IMR-90 (cell line): ENCODE results near the gene CLTRN. TPM values are rescaled to one million over a fixed set of nuclear protein-coding genes. Genes with fewer than 3 reads are reported as not detected.

Experiments used
- ATAC-seq: fragments of 200-7000 bp; cut with Tn5 transposase; 2 replicates; pipeline ENCODE4 v1.9.1; 2020; ENCODE audit warnings: low read depth, mild to moderate bottlenecking, moderate library complexity
- BruUV-seq: library from RNA; stranded (reverse); fragments of 400-500 nt; replicated peaks from 2 replicates; lab custom pipeline; 2021; lab: Mats Ljungman, UMichigan
- CTCF ChIA-PET: fragments of 300-600 bp; formaldehyde crosslinking; extraction: SDS; loops from one replicate; lab custom pipeline; 2021; ENCODE audit warnings: antibody characterized with exemption; lab: Yijun Ruan, JAX
- POLR2A ChIA-PET: fragments of 300-600 bp; sonication (Branson Sonifier 250); formaldehyde crosslinking; loops from one replicate; lab custom pipeline; 2022; ENCODE audit warnings: antibody characterized with exemption; ENCODE audit not compliant: unreplicated experiment; lab: Charles Lee
- DNase-seq: peaks from one replicate; pipeline ENCODE4 v3.0.0; 2013
- H2AFZ ChIP-seq: replicated peaks from 2 replicates; pipeline ENCODE3; 2013; ENCODE audit warnings: low read length, mild to moderate bottlenecking; ENCODE audit not compliant: poor library complexity
- H2AK5ac ChIP-seq: 2 replicates; pipeline ENCODE4 v1.6.1; 2013; ENCODE audit warnings: low read depth, low read length, inconsistent platforms
- H2AK9ac ChIP-seq: replicated peaks from 2 replicates; pipeline ENCODE3; 2013; ENCODE audit warnings: mild to moderate bottlenecking, low read depth, low read length, moderate library complexity; ENCODE audit not compliant: poor library complexity
- H2BK120ac ChIP-seq: 2 replicates; pipeline ENCODE4 v1.6.1; 2013; ENCODE audit warnings: low read depth, low read length, inconsistent platforms
- H2BK15ac ChIP-seq: 3 replicates; pipeline ENCODE4 v1.6.1; 2013; ENCODE audit warnings: low read depth, low read length, inconsistent platforms
- H2BK20ac ChIP-seq: 2 replicates; pipeline ENCODE4 v1.6.1; 2013; ENCODE audit warnings: low read depth, mild to moderate bottlenecking, inconsistent platforms, low read length, moderate library complexity
- H2BK5ac ChIP-seq: 2 replicates; pipeline ENCODE4 v1.6.1; 2013; ENCODE audit warnings: mild to moderate bottlenecking, low read depth, low read length, inconsistent platforms; ENCODE audit not compliant: poor library complexity, severe bottlenecking
- H3K14ac ChIP-seq: replicated peaks from 2 replicates; pipeline ENCODE4 v1.6.1; 2013; ENCODE audit warnings: low read depth, low read length, inconsistent platforms
- H3K18ac ChIP-seq: 2 replicates; pipeline ENCODE4 v1.6.1; 2013; ENCODE audit warnings: low read depth, low read length, control low read depth
- H3K23ac ChIP-seq: 2 replicates; pipeline ENCODE4 v1.6.1; 2013; ENCODE audit warnings: low read depth, low read length, inconsistent platforms
- H3K27ac ChIP-seq: 2 replicates; pipeline ENCODE4 v1.5.1; 2013; ENCODE audit warnings: mild to moderate bottlenecking, control low read depth, low read length; ENCODE audit not compliant: insufficient read depth
- H3K27me3 ChIP-seq: 2 replicates; pipeline ENCODE4 v1.6.1; 2013; ENCODE audit warnings: low read length; ENCODE audit not compliant: control insufficient read depth, insufficient read depth
- H3K36me3 ChIP-seq: 2 replicates; pipeline ENCODE4 v1.6.1; 2013; ENCODE audit warnings: low read length, mixed read lengths; ENCODE audit not compliant: control insufficient read depth, insufficient read depth
- H3K4ac ChIP-seq: 2 replicates; pipeline ENCODE4 v1.6.1; 2013; ENCODE audit warnings: low read depth, low read length, inconsistent platforms
- H3K4me1 ChIP-seq: 2 replicates; pipeline ENCODE4 v1.6.1; 2013; ENCODE audit warnings: low read length, mixed read lengths; ENCODE audit not compliant: control insufficient read depth, insufficient read depth
- H3K4me2 ChIP-seq: 2 replicates; pipeline ENCODE4 v1.6.1; 2013; ENCODE audit warnings: low read depth, mild to moderate bottlenecking, control low read depth, low read length, moderate library complexity
- H3K4me3 ChIP-seq: 2 replicates; pipeline ENCODE4 v1.5.1; 2013; ENCODE audit warnings: low read depth, mild to moderate bottlenecking, control low read depth, low read length, moderate library complexity; ENCODE audit not compliant: insufficient read depth
- H3K56ac ChIP-seq: 2 replicates; pipeline ENCODE4 v1.6.1; 2013; ENCODE audit warnings: low read length, inconsistent platforms; ENCODE audit not compliant: insufficient read depth; ENCODE audit errors: extremely low read depth
- H3K79me1 ChIP-seq, 2 experiments: 2 replicates each; pipeline ENCODE4 v1.6.1; 2013; ENCODE audit warnings: low read length in 2 of 2, inconsistent platforms in 1 of 2, low read depth in 1 of 2
- H3K9ac ChIP-seq: 2 replicates; pipeline ENCODE4 v1.6.1; 2013; ENCODE audit warnings: low read depth, low read length, control low read depth
- H3K9me1 ChIP-seq: 2 replicates; pipeline ENCODE4 v1.6.1; 2013; ENCODE audit warnings: low read length, inconsistent platforms; ENCODE audit not compliant: insufficient read depth
- H3K9me3 ChIP-seq: 2 replicates; pipeline ENCODE4 v1.6.1; 2013; ENCODE audit warnings: low read length; ENCODE audit not compliant: control insufficient read depth, insufficient read depth
- H4K20me1 ChIP-seq: 2 replicates; pipeline ENCODE4 v1.6.1; 2013; ENCODE audit warnings: low read length, inconsistent platforms; ENCODE audit not compliant: insufficient read depth
- H4K5ac ChIP-seq: 2 replicates; pipeline ENCODE4 v1.6.1; 2013; ENCODE audit warnings: mild to moderate bottlenecking, low read depth, low read length, control low read depth
- H4K8ac ChIP-seq, 2 experiments: 2 replicates each; pipeline ENCODE4 v1.6.1; 2013; ENCODE audit warnings: low read depth in 2 of 2, low read length in 2 of 2, control low read depth in 1 of 2, inconsistent platforms in 1 of 2
- H4K91ac ChIP-seq: 2 replicates; pipeline ENCODE4 v1.6.1; 2013; ENCODE audit warnings: low read depth, low read length, inconsistent platforms; ENCODE audit not compliant: insufficient read depth
- CEBPB ChIP-seq: IDR thresholded peaks from 2 replicates; pipeline ENCODE4 v1.6.1; 2012; ENCODE audit warnings: low read depth, low read length, improper control_type of control experiment
- MAFK ChIP-seq: IDR thresholded peaks from 2 replicates; pipeline ENCODE4 v1.6.1; 2012; ENCODE audit warnings: low read depth, low read length, improper control_type of control experiment
- SMC3 ChIP-seq: fragments of 150-350 bp; IDR thresholded peaks from 2 replicates; pipeline ENCODE4 v1.6.1; 2016; ENCODE audit warnings: low read depth, mild to moderate bottlenecking, antibody characterized with exemption, low read length, moderate library complexity
- WGBS, 2 experiments: methylation state at CpG; one replicate each; pipeline versions ENCODE4 v1.1.5 to v1.1.7; 2013; ENCODE audit warnings: missing lambda C conversion rate in 2 of 2; ENCODE audit not compliant: insufficient read length in 1 of 2; ENCODE audit errors: extremely low coverage in 2 of 2; 5-methylcytosine and 5-hydroxymethylcytosine counted together
- dilution Hi-C: fragments of 300-500 bp; cut with HindIII; formaldehyde crosslinking; loops from one replicate; pipeline ENCODE4 v1.14.3; 2018; ENCODE audit warnings: low sequenced_read_pairs; ENCODE audit not compliant: unreplicated experiment
- in situ Hi-C: fragments of 300-500 bp; cut with MboI; formaldehyde crosslinking; loops from 3 replicates; pipeline ENCODE4 v1.14.3; 2019; ENCODE audit warnings: low sequenced_read_pairs, inconsistent platforms, mixed read lengths
- intact Hi-C: fragments of 100-400 bp; cut with micrococcal nuclease; formaldehyde crosslinking; loops from 2 replicates; pipeline ENCODE4 v1.10.0; 2022
- polyA plus RNA-seq, 3 experiments: library from polyadenylated mRNA; depleted of rRNA; stranded (reverse); fragments of >200 nt; gene quantifications; 2 replicates each; pipeline ENCODE4 v1.2.3, GENCODE V29; 2012; ENCODE audit warnings: low replicate concordance in 1 of 3
- total RNA-seq: library from RNA; depleted of rRNA; stranded (reverse); fragments of >200 nt; gene quantifications from 2 replicates; pipeline ENCODE4 v1.2.3, GENCODE V29; 2012

Gene CLTRN
- total and polyA plus RNA-seq, 2 of the 4 experiments (the other 2 are of a cell fraction): under 0.01 to 0.17 TPM

DNA sequence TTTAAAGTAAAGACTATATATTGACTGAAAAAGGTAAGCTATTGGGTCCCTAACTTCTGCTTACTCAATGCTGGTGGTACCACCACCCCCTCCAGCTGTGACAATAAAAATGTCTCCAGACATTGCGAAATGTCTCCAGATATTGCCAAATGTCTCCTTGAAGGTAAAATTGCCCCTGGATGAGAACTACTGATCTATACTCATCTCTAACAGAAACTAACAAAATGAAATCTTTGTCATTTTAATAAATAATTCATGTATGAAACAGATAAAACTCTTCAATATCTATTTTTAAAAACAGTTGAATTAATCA, 20.1 kb downstream of the CLTRN start:
- no peaks in the 10 kb centered on the region for H3K79me1 ChIP-seq
- no peak overlapping the region for H2BK20ac ChIP-seq
- H4K8ac ChIP-seq: no peak overlapping the region
- no peak overlapping the region for H2AK5ac ChIP-seq
- H4K20me1 ChIP-seq: no peaks in the 10 kb centered on the region
- H2AK9ac ChIP-seq: no peak overlapping the region
- no peak overlapping the region for H2BK5ac ChIP-seq
- ChIA-PET CTCF (no interaction called here), POLR2A (no interaction called here)
- DNase-seq: no peak
- H2BK120ac ChIP-seq: no peak overlapping the region
- dilution Hi-C loops (no loop called here), in situ Hi-C loops (no loop called here), intact Hi-C loops (no loop called here)
- H4K5ac ChIP-seq: no peak overlapping the region
- H3K9ac ChIP-seq: no peak overlapping the region
- H3K56ac ChIP-seq: no peak overlapping the region
- no peak overlapping the region for H3K23ac ChIP-seq
- no peak overlapping the region for H3K4ac ChIP-seq
- no peaks in the 10 kb centered on the region for H3K4me1 ChIP-seq
- no peak for ATAC-seq
- H3K18ac ChIP-seq: no peak overlapping the region
- WGBS, 2 experiments: no CpG with 5 or more reads among the region's 1 CpG
- no peak overlapping the region for H3K14ac ChIP-seq
- no peaks in the 10 kb centered on the region for H3K9me3 ChIP-seq
- no peak overlapping the region for H2AFZ ChIP-seq
- no peak overlapping the region for H3K4me2 ChIP-seq
- no peaks in the 10 kb centered on the region for H3K36me3 ChIP-seq
- no TSS peak for BruUV-seq
- H4K91ac ChIP-seq: no peak overlapping the region
- peaks cover 10% of the 10 kb centered on the region for H3K27me3 ChIP-seq
- no peak for TF ChIP-seq SMC3
- no peak for TF ChIP-seq MAFK
- TF ChIP-seq CEBPB: peak; percentile 74
- no peaks in the 10 kb centered on the region for H3K9me1 ChIP-seq
- H2BK15ac ChIP-seq: no peak overlapping the region
- H3K4me3 ChIP-seq: no peak overlapping the region
- H3K27ac ChIP-seq: no peak overlapping the region
